Tibial nerve (tissue), 4 donors: ENCODE data around the gene DENND1A.

Source experiments
- EP300 ChIP-seq, 2 donors: sonication (generic); formaldehyde crosslinking; IDR thresholded peaks; one replicate each; pipeline ENCODE4 v1.6.1; 2017; ENCODE audit warnings: antibody characterized with exemption in 2 of 2, mild to moderate bottlenecking in 1 of 2
- TF ChIP-seq, protein P1 (sequence below), 5 experiments: fragments of 200-600 bp in 3 of 5; fragments of 450-650 bp in 2 of 5; sonication (generic) in 3 of 5; IDR thresholded peaks; one replicate each; pipeline ENCODE4 v1.5.1; 2016 to 2019; ENCODE audit warnings: antibody characterized with exemption in 5 of 5, mild to moderate bottlenecking in 3 of 5, moderate library complexity in 2 of 5

DNA sequence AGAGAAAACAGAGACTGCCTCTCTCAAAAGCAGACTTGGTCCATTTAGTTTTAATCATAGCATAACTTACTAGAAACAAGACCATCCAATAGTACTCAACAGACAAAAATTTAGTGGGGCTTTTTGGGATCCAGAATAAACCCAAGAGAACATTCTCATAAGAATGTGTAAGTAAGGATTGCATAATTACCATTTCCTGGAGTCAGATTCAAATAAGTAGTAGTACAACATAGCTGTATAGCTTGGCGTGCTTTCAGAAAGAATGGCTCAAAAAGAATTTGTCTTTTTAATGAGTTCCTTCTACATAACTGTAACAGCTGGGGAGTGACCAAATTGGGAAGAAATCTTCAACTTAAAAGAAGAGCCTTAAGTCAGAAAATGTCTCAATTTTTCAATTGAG, 145.4 kb downstream of the DENND1A start:
- TF ChIP-seq, protein P1, sequence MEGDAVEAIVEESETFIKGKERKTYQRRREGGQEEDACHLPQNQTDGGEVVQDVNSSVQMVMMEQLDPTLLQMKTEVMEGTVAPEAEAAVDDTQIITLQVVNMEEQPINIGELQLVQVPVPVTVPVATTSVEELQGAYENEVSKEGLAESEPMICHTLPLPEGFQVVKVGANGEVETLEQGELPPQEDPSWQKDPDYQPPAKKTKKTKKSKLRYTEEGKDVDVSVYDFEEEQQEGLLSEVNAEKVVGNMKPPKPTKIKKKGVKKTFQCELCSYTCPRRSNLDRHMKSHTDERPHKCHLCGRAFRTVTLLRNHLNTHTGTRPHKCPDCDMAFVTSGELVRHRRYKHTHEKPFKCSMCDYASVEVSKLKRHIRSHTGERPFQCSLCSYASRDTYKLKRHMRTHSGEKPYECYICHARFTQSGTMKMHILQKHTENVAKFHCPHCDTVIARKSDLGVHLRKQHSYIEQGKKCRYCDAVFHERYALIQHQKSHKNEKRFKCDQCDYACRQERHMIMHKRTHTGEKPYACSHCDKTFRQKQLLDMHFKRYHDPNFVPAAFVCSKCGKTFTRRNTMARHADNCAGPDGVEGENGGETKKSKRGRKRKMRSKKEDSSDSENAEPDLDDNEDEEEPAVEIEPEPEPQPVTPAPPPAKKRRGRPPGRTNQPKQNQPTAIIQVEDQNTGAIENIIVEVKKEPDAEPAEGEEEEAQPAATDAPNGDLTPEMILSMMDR (IDR thresholded peaks at IDR 0.05) = no peak
- TF ChIP-seq EP300 (IDR thresholded peaks at IDR 0.05) = no peak
